Brain microvascular endothelial cell (primary cell): ENCODE measurements around the gene LRRC71.
"Not testable (repeated sequence)": the region's sequence is repeated elsewhere in the genome, so short reads cannot be mapped to it uniquely, and the experiment has no call there.

ENCODE experiments used
- DNase-seq: peaks from one replicate; pipeline ENCODE4 v3.0.0-alpha.2; 2020
- H3K27ac ChIP-seq: fragments of 250-450 bp; sonication (Bioruptor Pico); 2 replicates; pipeline ENCODE4 v1.5.1; 2020; ENCODE audit warnings: mild to moderate bottlenecking, moderate library complexity
- H3K27me3 ChIP-seq: fragments of 250-450 bp; sonication (Bioruptor Pico); replicated peaks from 2 replicates; pipeline ENCODE4 v1.5.1; 2020; ENCODE audit warnings: mild to moderate bottlenecking
- H3K36me3 ChIP-seq: fragments of 250-450 bp; sonication (Bioruptor Pico); replicated peaks from 2 replicates; pipeline ENCODE4 v1.5.1; 2020; ENCODE audit warnings: mild to moderate bottlenecking
- H3K4me3 ChIP-seq: 2 replicates; pipeline ENCODE4 v1.5.1; 2011; ENCODE audit warnings: low read depth, mild to moderate bottlenecking, control low read depth, low read length, moderate library complexity
- in situ Hi-C: cut with HindIII; loops from 2 replicates; pipeline ENCODE4 v1.10.0; 2017; ENCODE audit warnings: low sequenced_read_pairs, low pct_ligation_motif_present
- TF ChIP-seq, protein P1 (sequence below): IDR thresholded peaks from 2 replicates; pipeline ENCODE4 v1.5.1; 2011; ENCODE audit warnings: low read depth, mild to moderate bottlenecking, moderate library complexity, low read length, control low read depth, inconsistent platforms; ENCODE audit errors: missing control alignments

The LRRC71 gene

DNA sequence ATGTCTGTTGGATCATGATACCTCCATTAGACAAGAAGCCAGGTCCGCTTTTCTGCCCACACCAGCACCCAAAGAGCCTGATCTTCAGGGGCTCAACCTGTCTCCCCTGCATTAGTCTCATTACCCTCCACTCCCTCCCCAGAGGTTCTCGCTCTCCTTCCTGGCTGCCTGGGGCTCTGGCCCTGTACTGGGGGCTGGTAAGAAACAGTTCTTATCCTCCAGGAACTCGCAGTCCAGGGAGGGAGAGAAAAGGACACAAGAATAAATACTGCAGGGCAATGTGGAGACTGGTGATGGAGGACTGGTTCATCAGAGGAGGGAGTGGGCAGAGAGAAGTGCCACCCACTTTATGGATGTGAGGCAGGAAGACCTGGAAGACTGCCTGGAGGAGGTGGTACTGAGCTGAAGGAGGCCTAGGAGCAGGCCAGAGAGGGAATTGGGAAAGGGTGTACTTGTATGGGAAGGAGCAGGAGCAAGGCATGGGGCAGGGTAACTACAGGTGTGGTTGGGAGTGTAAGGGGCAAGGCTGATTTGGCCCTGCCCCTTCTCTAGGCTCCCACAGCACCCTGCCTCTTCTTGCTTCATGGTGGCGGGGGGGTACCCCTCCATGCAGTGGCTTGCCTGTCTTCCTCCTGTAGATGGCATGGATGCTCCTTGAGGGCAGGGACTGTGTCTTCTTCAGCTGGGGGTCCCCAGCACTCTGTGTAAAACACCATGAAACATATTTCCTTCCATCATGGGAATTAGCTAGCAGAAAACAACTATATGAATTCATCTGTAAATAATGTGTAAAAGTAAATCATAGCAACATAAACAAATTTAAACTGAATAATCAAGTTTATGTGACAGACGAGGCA, 5.0 kb downstream of the LRRC71 start:
- in situ Hi-C loops, result no loop called here
- H3K27me3 ChIP-seq, result peaks cover 30% of the 10 kb centered on the region

DNA sequence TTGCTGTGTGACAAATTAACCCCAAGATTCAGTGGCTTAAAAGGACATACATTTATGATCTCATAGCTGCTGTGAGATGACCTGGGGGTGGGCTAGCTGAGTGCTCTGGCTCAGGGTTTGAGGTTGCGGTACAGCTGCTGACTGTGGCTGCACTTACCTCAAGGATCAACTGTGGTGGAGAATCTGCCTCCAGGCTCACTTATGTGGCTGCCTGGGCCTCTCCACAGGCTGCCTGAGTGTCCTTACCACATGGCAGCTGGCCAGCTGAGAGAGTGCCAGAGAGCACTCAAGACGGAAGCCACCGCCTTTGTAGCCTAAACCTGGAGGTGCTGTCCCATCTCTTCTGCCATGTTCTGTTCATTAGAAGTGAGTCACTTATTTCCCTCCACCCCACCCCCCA, 5.7 kb downstream of the LRRC71 start:
- Histone ChIP-seq H3K4me3 (no peak overlapping the region), H3K36me3 (no peaks in the 10 kb centered on the region), H3K27me3 (peaks cover 26% of the 10 kb centered on the region), H3K27ac (no peak overlapping the region)
- in situ Hi-C loops, result no loop called here
- TF ChIP-seq, protein P1, sequence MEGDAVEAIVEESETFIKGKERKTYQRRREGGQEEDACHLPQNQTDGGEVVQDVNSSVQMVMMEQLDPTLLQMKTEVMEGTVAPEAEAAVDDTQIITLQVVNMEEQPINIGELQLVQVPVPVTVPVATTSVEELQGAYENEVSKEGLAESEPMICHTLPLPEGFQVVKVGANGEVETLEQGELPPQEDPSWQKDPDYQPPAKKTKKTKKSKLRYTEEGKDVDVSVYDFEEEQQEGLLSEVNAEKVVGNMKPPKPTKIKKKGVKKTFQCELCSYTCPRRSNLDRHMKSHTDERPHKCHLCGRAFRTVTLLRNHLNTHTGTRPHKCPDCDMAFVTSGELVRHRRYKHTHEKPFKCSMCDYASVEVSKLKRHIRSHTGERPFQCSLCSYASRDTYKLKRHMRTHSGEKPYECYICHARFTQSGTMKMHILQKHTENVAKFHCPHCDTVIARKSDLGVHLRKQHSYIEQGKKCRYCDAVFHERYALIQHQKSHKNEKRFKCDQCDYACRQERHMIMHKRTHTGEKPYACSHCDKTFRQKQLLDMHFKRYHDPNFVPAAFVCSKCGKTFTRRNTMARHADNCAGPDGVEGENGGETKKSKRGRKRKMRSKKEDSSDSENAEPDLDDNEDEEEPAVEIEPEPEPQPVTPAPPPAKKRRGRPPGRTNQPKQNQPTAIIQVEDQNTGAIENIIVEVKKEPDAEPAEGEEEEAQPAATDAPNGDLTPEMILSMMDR, result no peak
- peak; percentile 70 for DNase-seq

More for the DNA sequence above, 5.0 kb downstream of the LRRC71 start:
- Histone ChIP-seq H3K36me3 (no peaks in the 10 kb centered on the region), H3K4me3 (no peak overlapping the region), H3K27ac (no peak overlapping the region)
- TF ChIP-seq, protein P1, result no peak
- DNase-seq, result no peak

DNA sequence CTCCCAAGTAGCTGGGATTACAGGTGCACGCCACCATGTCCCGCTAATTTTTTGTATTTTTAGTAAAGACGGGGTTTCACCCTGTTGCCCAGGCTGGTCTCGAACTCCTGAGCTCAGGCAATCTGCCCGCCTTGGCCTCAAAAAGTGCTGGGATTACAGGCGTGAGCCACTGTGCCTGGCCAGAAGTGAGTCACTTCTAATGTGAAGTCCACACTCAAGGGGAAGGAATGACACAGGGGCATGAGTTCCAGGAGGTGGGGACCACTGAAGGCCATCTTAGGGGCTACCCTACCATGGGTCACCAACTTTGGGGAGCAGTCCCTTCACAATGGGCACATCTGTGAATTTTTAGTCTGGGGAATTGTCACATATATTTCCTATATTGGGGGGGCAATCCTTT, 6.3 kb downstream of the LRRC71 start:
- H3K27me3 ChIP-seq, result peaks cover 26% of the 10 kb centered on the region
- H3K27ac ChIP-seq, H3K4me3 ChIP-seq, H3K36me3 ChIP-seq, DNase-seq, in situ Hi-C loops: not testable (repeated sequence)

DNA sequence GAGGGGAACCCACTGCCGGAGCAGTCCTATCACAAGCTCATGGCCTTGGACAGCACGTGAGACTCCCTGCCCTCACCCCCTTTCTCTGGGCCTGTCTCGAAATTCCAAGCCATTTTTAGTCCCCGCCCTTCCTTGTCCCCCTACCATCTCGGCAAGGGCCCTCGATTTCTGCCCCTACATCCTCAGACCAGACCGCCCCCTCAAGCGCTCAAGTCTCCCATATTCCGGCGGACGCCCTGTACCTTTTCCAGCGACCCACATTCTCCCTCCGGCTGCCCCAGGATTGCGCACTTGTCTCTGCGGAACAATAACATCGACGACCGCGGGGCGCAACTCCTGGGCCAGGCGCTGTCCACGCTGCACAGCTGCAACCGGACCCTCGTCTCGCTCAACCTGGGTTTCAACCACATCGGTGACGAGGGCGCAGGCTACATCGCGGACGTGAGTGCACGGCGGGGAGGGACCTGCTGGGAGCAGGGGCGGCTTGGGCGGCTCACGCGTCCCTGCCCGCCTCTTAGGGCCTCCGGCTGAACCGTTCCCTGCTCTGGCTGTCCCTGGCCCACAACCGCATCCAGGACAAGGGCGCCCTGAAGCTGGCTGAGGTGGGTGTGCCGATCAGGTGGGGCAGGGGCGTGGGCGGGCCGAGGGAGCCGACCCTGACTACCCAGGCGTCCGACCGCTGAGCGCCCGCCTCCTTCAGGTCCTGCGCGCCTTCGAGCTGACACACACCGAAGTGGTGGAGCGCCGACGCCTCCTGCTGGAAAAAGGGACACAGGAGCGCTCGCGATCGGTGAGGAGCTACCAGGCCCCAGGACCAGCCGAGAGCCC, 7.0 kb downstream of the LRRC71 start:
- peak; percentile 67 for DNase-seq
- TF ChIP-seq, protein P1, result peak; percentile 90
- in situ Hi-C loops, result no loop called here
- H3K4me3 ChIP-seq, result peak overlapping the region; percentile 39
- H3K27ac ChIP-seq, result no peak overlapping the region
- no peaks in the 10 kb centered on the region for H3K36me3 ChIP-seq
- peaks cover 20% of the 10 kb centered on the region for H3K27me3 ChIP-seq

DNA sequence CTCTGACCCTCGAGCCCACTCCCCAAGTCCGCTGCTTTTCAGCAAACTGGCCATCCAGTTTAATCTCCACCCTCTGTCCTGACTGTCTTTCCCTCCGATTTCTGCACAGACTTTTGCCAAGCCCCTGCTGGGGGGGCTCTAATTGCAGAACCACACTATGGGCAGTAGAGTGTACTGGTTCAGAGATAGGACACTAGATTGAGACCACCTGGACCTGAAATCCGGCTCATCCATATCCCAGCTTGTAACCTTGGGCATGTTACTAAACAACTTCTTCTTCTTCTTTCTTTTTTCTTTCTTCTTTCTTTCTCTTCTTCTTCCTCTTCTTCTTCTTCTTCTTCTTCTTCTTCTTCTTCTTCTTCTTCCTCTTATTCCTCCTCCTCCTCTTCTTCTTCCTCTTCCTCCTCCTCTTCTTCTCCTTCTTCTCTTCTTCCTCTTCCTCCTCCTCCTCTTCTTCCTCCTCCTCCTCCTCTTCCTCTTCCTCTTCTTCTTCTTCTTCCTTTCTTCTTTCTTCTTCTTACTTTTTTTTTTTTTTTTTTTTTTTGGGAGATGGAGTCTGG, 7.7 kb downstream of the LRRC71 start:
- Histone ChIP-seq H3K27me3 (peaks cover 13% of the 10 kb centered on the region), H3K4me3 (no peak overlapping the region), H3K27ac (no peak overlapping the region), H3K36me3 (no peaks in the 10 kb centered on the region)
- TF ChIP-seq, protein P1, result no peak
- no peak for DNase-seq
- in situ Hi-C loops, result no loop called here

DNA sequence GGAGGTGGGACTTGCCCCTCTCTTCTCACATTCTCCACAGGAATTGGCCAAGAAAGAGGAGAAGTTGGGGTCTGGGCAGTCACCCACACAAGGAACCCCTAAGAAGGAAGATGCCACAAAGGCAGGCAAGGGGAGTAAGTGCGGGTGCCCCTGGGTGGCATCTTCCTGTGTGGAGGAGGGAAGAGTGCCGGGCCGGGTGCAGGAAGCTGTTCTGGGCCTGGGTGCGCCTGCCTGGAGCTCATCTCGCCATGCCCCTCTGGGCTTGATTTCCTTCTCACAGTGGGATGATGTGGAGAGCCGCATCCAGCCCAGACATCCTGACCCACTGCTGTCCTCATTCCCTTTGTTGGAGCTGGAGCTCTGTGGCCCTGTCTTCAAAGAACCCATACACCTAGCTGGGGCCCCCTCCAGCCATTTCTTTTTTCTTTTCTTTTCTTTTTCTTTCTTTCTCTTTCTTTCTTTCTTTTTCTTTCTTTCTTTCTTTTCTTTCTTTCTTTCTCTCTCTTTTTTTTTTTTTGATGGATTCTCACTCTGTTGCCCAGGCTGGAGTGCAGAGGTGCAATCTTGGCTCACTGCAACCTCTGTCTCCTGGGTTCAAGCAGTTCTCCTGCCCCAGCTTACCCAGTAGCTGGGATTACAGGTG, 9.3 kb downstream of the LRRC71 start:
- peaks cover 3% of the 10 kb centered on the region for H3K27me3 ChIP-seq
- DNase-seq, result no peak

More for the DNA sequence above, 9.3 kb downstream of the LRRC71 start:
- no peak overlapping the region for H3K27ac ChIP-seq
- TF ChIP-seq, protein P1, result no peak
- in situ Hi-C loops, result no loop called here
- no peaks in the 10 kb centered on the region for H3K36me3 ChIP-seq
- no peak overlapping the region for H3K4me3 ChIP-seq
